ENCODE data around the gene ITGB7.

The ITGB7 gene

DNA sequence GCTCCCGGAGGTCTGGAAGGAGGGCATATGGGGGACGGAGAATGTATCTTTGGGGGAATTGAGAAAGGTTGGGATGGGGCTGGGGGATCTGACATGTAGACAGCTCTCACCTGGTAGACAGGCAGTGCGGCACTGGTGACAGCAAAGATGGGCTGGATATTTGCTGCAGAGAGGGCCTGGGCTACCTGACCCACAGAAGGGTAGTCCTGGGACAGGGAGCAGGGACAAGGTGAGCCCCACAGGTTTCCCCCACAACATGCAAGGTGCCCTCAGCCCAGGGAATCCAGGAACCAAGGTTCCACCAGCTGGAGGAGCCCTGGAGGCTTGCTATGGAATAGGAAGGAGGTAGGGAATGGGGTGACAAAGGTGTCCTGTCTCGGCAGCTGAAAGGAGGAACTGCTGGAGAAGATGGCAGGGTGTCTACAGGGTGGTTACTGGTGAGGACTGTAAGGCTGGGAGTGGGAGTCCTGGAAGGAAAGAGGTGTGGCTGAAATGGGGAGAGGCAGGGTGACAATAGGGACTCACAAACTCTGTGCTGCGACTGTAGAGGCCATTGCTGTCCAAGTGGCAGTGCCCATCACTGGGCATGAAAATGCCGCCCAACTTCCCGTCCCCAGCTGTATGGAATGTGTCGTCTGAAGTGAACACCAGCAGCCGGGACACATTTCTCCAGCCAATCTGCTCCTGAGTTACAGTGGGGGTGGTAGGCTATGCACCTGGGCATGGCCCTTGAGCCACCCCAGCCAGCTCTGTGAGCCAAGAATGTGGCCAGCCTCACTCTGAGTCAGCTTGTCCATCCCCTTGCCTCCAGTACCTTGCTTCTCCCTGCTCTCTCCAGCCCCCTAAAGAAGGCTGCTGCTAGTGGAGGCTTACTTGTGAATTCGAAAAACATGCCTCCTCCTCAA lies 11.3 kb downstream of the ITGB7 start:
- Histone ChIP-seq H3K36me3 (peaks cover 23% of the 10 kb centered on the region), H3K27ac (no peak overlapping the region), H3K4me3 (ENCODE audit: low read depth in 1 of 2, low read length in 1 of 2) (no peak overlapping the region), H3K4me1 (ENCODE audit: control insufficient read depth in 1 of 2, insufficient read depth in 1 of 2, low read depth in 1 of 2, low read length in 1 of 2) (peaks cover 4 to 8% of the 10 kb centered on the region in 2 experiments), H3K27me3 (peaks cover 46% of the 10 kb centered on the region), H3K9me3 (no peaks in the 10 kb centered on the region)
- TF ChIP-seq, protein P1, sequence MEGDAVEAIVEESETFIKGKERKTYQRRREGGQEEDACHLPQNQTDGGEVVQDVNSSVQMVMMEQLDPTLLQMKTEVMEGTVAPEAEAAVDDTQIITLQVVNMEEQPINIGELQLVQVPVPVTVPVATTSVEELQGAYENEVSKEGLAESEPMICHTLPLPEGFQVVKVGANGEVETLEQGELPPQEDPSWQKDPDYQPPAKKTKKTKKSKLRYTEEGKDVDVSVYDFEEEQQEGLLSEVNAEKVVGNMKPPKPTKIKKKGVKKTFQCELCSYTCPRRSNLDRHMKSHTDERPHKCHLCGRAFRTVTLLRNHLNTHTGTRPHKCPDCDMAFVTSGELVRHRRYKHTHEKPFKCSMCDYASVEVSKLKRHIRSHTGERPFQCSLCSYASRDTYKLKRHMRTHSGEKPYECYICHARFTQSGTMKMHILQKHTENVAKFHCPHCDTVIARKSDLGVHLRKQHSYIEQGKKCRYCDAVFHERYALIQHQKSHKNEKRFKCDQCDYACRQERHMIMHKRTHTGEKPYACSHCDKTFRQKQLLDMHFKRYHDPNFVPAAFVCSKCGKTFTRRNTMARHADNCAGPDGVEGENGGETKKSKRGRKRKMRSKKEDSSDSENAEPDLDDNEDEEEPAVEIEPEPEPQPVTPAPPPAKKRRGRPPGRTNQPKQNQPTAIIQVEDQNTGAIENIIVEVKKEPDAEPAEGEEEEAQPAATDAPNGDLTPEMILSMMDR (IDR thresholded peaks at IDR 0.05) = no peak

DNA sequence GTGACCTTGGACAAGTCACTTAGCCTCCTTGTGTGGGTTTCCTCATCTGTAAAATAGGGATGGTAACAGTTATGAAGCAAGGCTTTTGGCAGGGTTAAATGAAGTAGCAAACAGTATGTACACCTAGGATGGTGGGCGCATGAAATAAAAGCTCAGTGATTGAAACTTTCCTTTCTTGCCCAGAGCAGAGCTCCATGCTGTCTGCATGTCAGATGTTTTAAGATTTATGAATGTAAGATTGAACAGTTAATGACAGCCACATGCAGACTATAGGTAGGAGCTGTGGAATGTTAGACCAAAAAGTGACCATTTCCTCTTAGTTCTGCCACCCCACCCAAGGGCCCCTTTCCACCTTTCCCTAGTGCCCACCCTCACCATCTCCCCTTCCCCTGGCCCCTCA lies 12.1 kb downstream of the ITGB7 start:
- Histone ChIP-seq H3K36me3 (peaks cover 27% of the 10 kb centered on the region), H3K9me3 (no peaks in the 10 kb centered on the region), H3K4me1 (ENCODE audit: control insufficient read depth in 1 of 2, insufficient read depth in 1 of 2, low read depth in 1 of 2, low read length in 1 of 2) (peaks cover 4 to 8% of the 10 kb centered on the region in 2 experiments), H3K27me3 (peaks cover 44% of the 10 kb centered on the region), H3K27ac (no peak overlapping the region), H3K4me3 (ENCODE audit: low read depth in 1 of 2, low read length in 1 of 2) (no peak overlapping the region)
- TF ChIP-seq, protein P1 (IDR thresholded peaks at IDR 0.05) = no peak

DNA sequence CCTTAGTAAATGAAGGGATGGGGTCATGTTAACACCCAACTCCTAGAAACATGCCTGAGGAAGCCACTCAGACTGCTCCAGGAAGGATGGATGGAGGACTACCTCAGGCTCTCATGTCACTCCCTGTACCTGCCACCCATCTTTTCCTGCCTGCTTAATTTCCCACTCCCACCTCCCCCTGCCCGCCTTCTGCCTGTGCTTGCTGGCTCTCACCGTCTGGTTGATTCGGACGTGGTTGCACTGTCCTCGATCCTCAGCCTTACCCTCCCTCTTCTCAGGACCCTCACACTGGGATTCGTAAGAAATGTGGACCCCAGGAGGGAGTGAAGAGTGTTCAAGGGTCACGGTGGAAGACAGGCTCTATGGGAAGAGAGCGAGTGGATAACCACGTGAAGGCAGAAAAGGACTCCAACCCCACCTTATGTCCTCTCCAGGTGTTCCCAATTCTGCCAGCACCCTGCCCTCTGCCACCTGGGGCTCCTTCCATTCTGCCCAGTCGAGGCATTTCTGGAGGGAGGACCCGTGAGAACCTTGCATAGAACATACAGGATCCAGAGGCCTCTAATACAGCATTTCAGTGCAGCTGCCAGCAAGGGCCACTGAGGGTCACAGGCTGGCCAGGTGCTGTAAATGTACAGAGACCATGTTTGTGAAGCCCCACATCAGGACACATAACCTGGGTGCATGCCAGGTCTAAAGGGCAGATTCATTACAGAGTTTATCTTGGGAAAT lies 12.9 kb downstream of the ITGB7 start:
- peaks cover 32% of the 10 kb centered on the region for H3K36me3 ChIP-seq
- no peaks in the 10 kb centered on the region for H3K9me3 ChIP-seq
- TF ChIP-seq, protein P1 (IDR thresholded peaks at IDR 0.05) = no peak
- no peak overlapping the region for H3K4me3 ChIP-seq (ENCODE audit: low read depth in 1 of 2, low read length in 1 of 2)
- H3K27ac ChIP-seq = no peak overlapping the region
- H3K4me1 ChIP-seq (ENCODE audit: control insufficient read depth in 1 of 2, insufficient read depth in 1 of 2, low read depth in 1 of 2, low read length in 1 of 2) = peaks cover 4 to 8% of the 10 kb centered on the region in 2 experiments
- peaks cover 40% of the 10 kb centered on the region for H3K27me3 ChIP-seq

DNA sequence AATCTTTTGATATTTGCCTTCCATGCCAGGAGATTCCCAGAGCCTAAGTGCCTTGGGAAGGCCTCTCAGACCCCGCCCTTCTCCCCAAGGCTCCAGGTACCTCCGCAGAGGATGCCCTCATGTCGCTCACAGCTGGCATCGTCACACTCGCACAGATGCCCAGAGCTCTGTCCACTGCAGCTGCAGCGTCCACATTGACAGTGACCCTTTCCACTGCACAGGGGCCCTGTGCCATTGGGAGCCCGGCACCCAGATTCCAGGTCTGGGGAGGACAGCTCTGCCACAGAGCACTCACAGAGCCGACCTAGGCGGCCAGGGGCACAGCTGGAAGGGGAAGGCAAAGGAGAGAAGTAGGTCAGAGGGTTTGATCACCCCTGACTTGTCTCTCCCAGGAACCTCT lies 14.0 kb downstream of the ITGB7 start:
- Histone ChIP-seq H3K4me1 (ENCODE audit: control insufficient read depth in 1 of 2, insufficient read depth in 1 of 2, low read depth in 1 of 2, low read length in 1 of 2) (peaks cover 4 to 8% of the 10 kb centered on the region in 2 experiments), H3K27me3 (peaks cover 29% of the 10 kb centered on the region), H3K4me3 (ENCODE audit: low read depth in 1 of 2, low read length in 1 of 2) (no peak overlapping the region), H3K27ac (no peak overlapping the region), H3K9me3 (no peaks in the 10 kb centered on the region), H3K36me3 (peaks cover 42% of the 10 kb centered on the region)
- TF ChIP-seq, protein P1 (IDR thresholded peaks at IDR 0.05) = no peak

GRCh38 chr12:53192531-53193021 lies 14.5 kb downstream of the ITGB7 start:
- Histone ChIP-seq H3K27ac (no peak overlapping the region), H3K27me3 (peaks cover 25% of the 10 kb centered on the region), H3K36me3 (peaks cover 47% of the 10 kb centered on the region), H3K4me1 (ENCODE audit: control insufficient read depth in 1 of 2, insufficient read depth in 1 of 2, low read depth in 1 of 2, low read length in 1 of 2) (peaks cover 1 to 4% of the 10 kb centered on the region in 2 experiments), H3K9me3 (no peaks in the 10 kb centered on the region), H3K4me3 (ENCODE audit: low read depth in 1 of 2, low read length in 1 of 2) (no peak overlapping the region)
- TF ChIP-seq, protein P1 (IDR thresholded peaks at IDR 0.05) = no peak
